CD4-positive, alpha-beta T cell (primary cell): Measurements from ENCODE around the gene ATP8A1. TPM values are rescaled to one million over a fixed set of nuclear protein-coding genes. Genes with fewer than 3 reads are reported as not detected.

ENCODE experiments used
- ATAC-seq: fragments of 200-7000 bp; cut with Tn5 transposase; one replicate; pipeline ENCODE4 v1.10.0; 2022; ENCODE audit warnings: mild to moderate bottlenecking; ENCODE audit not compliant: poor library complexity
- CTCF ChIA-PET: fragments of 350-600 bp; sonication (Branson Sonifier 250); formaldehyde crosslinking; loops from one replicate; lab custom pipeline; 2021; ENCODE audit warnings: antibody characterized with exemption, inconsistent platforms; lab: Charles Lee
- POLR2A ChIA-PET: fragments of 350-600 bp; sonication (Branson Sonifier 250); formaldehyde crosslinking; loops from one replicate; lab custom pipeline; 2021; ENCODE audit warnings: antibody characterized with exemption, inconsistent platforms; lab: Charles Lee
- DNase-seq, 14 experiments: peaks; one replicate each; pipeline ENCODE4 v3.0.0-alpha.2; 2013 to 2020; ENCODE audit warnings: mixed read lengths in 2 of 14
- H3K27ac ChIP-seq, 2 donors: one replicate each; pipeline versions ENCODE4 v1.5.1 to v1.7.0; 2013; ENCODE audit warnings: low read length in 2 of 2, low read depth in 1 of 2, mild to moderate bottlenecking in 1 of 2
- H3K27me3 ChIP-seq, 2 experiments: 1 replicate in 1 of 2; 2 replicates in 1 of 2; pipeline versions ENCODE4 v1.6.1 to v1.7.0; 2013; ENCODE audit warnings: low read length in 2 of 2, control low read depth in 1 of 2, mild to moderate bottlenecking in 1 of 2, moderate library complexity in 1 of 2; ENCODE audit not compliant: insufficient read depth in 2 of 2, control insufficient read depth in 1 of 2
- H3K36me3 ChIP-seq: one replicate; pipeline ENCODE4 v1.6.1; 2013; ENCODE audit warnings: low read length, control low read depth; ENCODE audit not compliant: insufficient read depth
- H3K4me1 ChIP-seq: one replicate; pipeline ENCODE4 v1.6.1; 2013; ENCODE audit warnings: low read length, control low read depth; ENCODE audit not compliant: insufficient read depth
- H3K4me3 ChIP-seq: one replicate; pipeline ENCODE4 v1.5.1; 2013; ENCODE audit warnings: mild to moderate bottlenecking, low read length, moderate library complexity
- H3K9me3 ChIP-seq, 2 experiments: 1 replicate in 1 of 2; 2 replicates in 1 of 2; pipeline versions ENCODE4 v1.6.1 to v1.7.0; 2013; ENCODE audit warnings: low read length in 2 of 2, mild to moderate bottlenecking in 2 of 2, control low read depth in 1 of 2, moderate library complexity in 1 of 2; ENCODE audit not compliant: control insufficient read depth in 1 of 2, insufficient read depth in 1 of 2
- H3K27ac Mint-ChIP-seq: one replicate; pipeline ENCODE4 v1.8.0; 2020; ENCODE audit warnings: mixed read lengths
- H3K27me3 Mint-ChIP-seq: one replicate; pipeline ENCODE4 v1.8.0; 2021; ENCODE audit warnings: mixed read lengths
- H3K36me3 Mint-ChIP-seq: one replicate; pipeline ENCODE4 v1.8.0; 2021; ENCODE audit warnings: low read depth, mixed read lengths
- H3K4me1 Mint-ChIP-seq: one replicate; pipeline ENCODE4 v1.8.0; 2021; ENCODE audit warnings: low read depth, mixed read lengths
- H3K4me3 Mint-ChIP-seq: one replicate; pipeline ENCODE4 v1.8.0; 2020; ENCODE audit warnings: mild to moderate bottlenecking, mixed read lengths
- H3K9me3 Mint-ChIP-seq: one replicate; pipeline ENCODE4 v1.8.0; 2020; ENCODE audit warnings: mixed read lengths
- intact Hi-C, 2 experiments: fragments of 100-400 bp; cut with DNase I in 1 of 2; cut with micrococcal nuclease in 1 of 2; formaldehyde crosslinking; loops; one replicate each; pipeline versions ENCODE4 v1.15.1 to v1.9.0; 2023 to 2025; cut with DNase I, micrococcal nuclease
- total RNA-seq, 174 experiments: library from RNA in 2 of 174; stranded (reverse) in 2 of 174; gene quantifications; one replicate each; pipeline ENCODE4 v1.2.3 and lab custom pipeline; 2021 to 2026
- TF ChIP-seq, protein P1 (sequence below): fragments of 200-600 bp; IDR thresholded peaks from one replicate; pipeline ENCODE4 v1.8.0; 2022; ENCODE audit warnings: antibody characterized with exemption, mild to moderate bottlenecking

The ATP8A1 gene
- total RNA-seq, 2 experiments from 2014 or later: 44.9 to 45.5 TPM

DNA sequence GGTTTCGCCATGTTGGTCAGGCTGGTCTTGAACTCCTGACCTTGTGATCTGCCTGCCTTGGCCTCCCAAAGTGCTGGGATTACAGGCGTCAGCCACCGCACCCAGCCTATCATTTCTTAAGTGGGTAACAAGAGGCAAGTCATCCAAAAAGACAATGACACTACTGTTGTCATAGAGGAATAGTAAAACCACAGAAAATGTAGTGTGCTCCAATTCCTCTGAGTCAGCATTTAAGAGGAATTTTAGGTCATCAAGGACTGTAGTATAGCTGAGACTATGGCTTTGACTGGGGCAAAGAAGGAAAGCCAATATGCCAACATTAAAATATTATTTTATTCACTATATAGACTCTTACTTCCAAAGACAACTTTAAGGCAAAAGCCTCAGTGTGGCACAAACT, 48.4 kb downstream of the ATP8A1 start:
- Mint-ChIP-seq H3K9me3 (no peaks in the 10 kb centered on the region), H3K27me3 (no peaks in the 10 kb centered on the region), H3K4me3 (no peak overlapping the region), H3K36me3 (peaks cover 63% of the 10 kb centered on the region), H3K27ac (no peak overlapping the region), H3K4me1 (peaks cover 12% of the 10 kb centered on the region)
- ATAC-seq (no peak), DNase-seq (no peak)
- H3K27ac ChIP-seq: no peak overlapping the region
- H3K27me3 ChIP-seq: no peaks in the 10 kb centered on the region
- CTCF ChIA-PET: no interaction called here
- POLR2A ChIA-PET: no interaction called here
- no peaks in the 10 kb centered on the region for H3K9me3 ChIP-seq
- no peaks in the 10 kb centered on the region for H3K4me1 ChIP-seq
- intact Hi-C loops: no loop called here
- no peak overlapping the region for H3K4me3 ChIP-seq
- TF ChIP-seq, protein P1, sequence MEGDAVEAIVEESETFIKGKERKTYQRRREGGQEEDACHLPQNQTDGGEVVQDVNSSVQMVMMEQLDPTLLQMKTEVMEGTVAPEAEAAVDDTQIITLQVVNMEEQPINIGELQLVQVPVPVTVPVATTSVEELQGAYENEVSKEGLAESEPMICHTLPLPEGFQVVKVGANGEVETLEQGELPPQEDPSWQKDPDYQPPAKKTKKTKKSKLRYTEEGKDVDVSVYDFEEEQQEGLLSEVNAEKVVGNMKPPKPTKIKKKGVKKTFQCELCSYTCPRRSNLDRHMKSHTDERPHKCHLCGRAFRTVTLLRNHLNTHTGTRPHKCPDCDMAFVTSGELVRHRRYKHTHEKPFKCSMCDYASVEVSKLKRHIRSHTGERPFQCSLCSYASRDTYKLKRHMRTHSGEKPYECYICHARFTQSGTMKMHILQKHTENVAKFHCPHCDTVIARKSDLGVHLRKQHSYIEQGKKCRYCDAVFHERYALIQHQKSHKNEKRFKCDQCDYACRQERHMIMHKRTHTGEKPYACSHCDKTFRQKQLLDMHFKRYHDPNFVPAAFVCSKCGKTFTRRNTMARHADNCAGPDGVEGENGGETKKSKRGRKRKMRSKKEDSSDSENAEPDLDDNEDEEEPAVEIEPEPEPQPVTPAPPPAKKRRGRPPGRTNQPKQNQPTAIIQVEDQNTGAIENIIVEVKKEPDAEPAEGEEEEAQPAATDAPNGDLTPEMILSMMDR: no peak
- peaks cover 7% of the 10 kb centered on the region for H3K36me3 ChIP-seq

DNA sequence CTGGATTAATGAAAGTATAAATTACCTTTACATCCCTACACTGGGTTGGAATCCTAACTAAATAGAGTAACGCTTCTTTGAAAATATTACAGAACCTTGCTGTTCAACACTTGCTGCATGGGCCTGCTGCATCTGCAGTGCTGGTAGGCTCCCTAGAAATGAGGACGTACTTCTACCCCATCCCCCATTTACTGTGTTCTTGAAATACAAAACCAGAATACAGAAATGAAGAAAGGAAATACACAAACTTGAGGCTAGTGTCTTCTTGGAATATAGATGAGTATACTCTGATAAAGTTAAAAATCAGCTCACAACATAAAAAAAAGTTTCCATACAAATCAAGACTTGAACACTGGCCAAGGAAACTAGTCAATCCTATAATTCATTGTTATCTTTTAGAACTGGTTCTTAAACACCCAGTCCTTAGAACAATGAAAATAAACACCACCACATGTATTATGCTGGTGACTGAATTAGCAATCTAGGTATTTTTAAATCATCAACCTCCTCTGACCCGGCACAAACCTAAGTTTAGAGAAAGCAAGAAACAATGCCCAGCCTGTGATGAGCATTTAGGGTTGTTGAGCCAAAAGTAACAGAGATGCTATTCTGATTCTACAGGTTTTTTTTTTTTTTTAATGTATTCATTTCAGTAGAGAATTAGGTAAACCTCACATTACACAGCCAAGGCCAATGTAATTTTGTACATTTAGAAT, 49.7 kb downstream of the ATP8A1 start:
- H3K4me1 Mint-ChIP-seq: peaks cover 8% of the 10 kb centered on the region
- ATAC-seq (no peak), DNase-seq (no peak)
- ChIA-PET POLR2A (no interaction called here), CTCF (no interaction called here)
- H3K4me1 ChIP-seq: no peaks in the 10 kb centered on the region
- H3K27me3 Mint-ChIP-seq: no peaks in the 10 kb centered on the region
- TF ChIP-seq, protein P1: no peak
- no peaks in the 10 kb centered on the region for H3K9me3 ChIP-seq
- H3K36me3 ChIP-seq: peaks cover 7% of the 10 kb centered on the region
- H3K27ac Mint-ChIP-seq: no peak overlapping the region
- intact Hi-C loops: no loop called here
- H3K27me3 ChIP-seq: no peaks in the 10 kb centered on the region
- no peak overlapping the region for H3K4me3 ChIP-seq
- no peak overlapping the region for H3K27ac ChIP-seq
- H3K4me3 Mint-ChIP-seq: no peak overlapping the region
- peaks cover 52% of the 10 kb centered on the region for H3K36me3 Mint-ChIP-seq
- H3K9me3 Mint-ChIP-seq: no peaks in the 10 kb centered on the region

DNA sequence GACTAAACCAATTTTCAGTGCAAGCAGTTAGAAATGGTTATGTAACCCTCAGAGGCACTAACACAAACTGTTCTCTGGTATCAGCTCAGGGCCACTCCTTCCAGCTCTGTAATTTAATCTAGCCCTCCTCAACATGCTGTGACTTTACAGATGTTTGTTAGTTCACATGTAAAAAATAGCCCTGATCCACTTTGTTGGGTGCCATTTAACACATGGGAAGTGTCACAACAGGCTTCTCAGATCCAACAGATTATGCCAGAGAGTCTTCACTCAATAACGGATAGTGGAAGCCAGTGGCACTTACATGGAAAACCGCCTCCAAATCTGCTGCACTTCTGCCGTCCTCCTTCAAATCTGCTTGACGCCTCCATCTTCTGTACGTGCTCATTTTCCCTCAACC, 51.6 kb downstream of the ATP8A1 start:
- CTCF ChIA-PET: interaction anchor here (1.2 kb wide), 1 partner anchor 9 kb away, joined by 4 read pairs; no protein-coding TSS in a partner anchor

More for the DNA sequence above, 51.6 kb downstream of the ATP8A1 start:
- H3K9me3 ChIP-seq: no peaks in the 10 kb centered on the region
- TF ChIP-seq, protein P1: no peak
- no peak overlapping the region for H3K27ac Mint-ChIP-seq
- peaks cover 8% of the 10 kb centered on the region for H3K4me1 Mint-ChIP-seq
- no peaks in the 10 kb centered on the region for H3K4me1 ChIP-seq
- intact Hi-C loops: no loop called here
- H3K36me3 ChIP-seq: peaks cover 7% of the 10 kb centered on the region
- POLR2A ChIA-PET: no interaction called here
- peaks cover 36% of the 10 kb centered on the region for H3K36me3 Mint-ChIP-seq
- no peak overlapping the region for H3K4me3 ChIP-seq
- ATAC-seq: no peak
- no peak overlapping the region for H3K27ac ChIP-seq
- no peak overlapping the region for H3K4me3 Mint-ChIP-seq
- no peak for DNase-seq
- H3K9me3 Mint-ChIP-seq: no peaks in the 10 kb centered on the region
- H3K27me3 Mint-ChIP-seq: no peaks in the 10 kb centered on the region
- H3K27me3 ChIP-seq: no peaks in the 10 kb centered on the region
